Epithelial cell of esophagus (primary cell): ENCODE data around the gene PLEKHO1.
A peak's percentile ranks its signal among the peaks of the same experiment; 100 is the strongest.

Experiments used
- DNase-seq: peaks from one replicate; pipeline ENCODE4 v3.0.0; 2010; ENCODE audit warnings: low read depth
- H3K4me3 ChIP-seq: 2 replicates; pipeline ENCODE4 v1.5.1; 2011; ENCODE audit warnings: mild to moderate bottlenecking, low read length, control low read depth
- TF ChIP-seq, protein P1 (sequence below): IDR thresholded peaks from 2 replicates; pipeline ENCODE4 v1.5.1; 2011; ENCODE audit warnings: low read depth, mild to moderate bottlenecking, low read length, control low read depth, inconsistent platforms; ENCODE audit not compliant: insufficient read depth; ENCODE audit errors: missing control alignments

Gene PLEKHO1

DNA sequence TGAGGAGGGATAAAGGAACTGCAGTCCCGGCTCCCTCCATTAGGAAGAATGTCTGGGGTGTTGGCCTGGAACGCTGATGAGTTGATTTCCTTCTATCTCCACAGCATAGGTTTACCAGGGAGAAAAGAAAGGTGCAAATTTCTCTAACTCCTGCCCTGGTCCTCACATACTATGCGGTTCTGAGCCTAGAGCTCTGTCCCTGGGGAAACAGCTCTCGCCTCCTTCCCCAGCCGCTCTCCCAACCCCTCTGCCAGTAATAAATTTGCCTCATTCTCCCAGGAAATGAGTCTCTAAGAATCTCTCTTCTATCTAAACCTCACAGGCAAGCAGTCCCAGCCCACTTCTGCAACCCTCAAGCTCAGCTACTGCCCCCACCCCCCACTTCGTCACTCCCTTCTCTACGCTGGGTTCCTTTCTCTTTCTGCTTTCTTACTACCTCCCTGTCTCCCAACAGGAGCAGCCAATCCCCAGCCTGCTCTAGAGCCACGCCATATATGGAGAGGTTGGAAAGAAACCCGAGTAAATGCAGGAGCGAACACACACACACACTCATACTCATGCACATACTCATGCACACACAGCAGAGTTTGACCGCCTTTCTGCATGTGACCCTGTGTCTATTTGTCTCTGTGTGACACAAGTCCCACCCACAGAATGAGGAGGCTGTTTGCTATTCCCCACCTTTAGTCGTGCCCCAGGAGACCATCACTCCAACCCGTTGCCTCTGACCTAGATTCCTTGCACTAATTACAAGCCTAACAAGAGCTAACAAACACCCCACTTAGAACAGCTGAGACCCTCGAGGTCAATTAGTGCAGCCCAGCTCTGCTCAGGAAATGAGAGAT lies 13.4 kb downstream of the PLEKHO1 start:
- peak overlapping the region; percentile 41 for H3K4me3 ChIP-seq
- TF ChIP-seq, protein P1, sequence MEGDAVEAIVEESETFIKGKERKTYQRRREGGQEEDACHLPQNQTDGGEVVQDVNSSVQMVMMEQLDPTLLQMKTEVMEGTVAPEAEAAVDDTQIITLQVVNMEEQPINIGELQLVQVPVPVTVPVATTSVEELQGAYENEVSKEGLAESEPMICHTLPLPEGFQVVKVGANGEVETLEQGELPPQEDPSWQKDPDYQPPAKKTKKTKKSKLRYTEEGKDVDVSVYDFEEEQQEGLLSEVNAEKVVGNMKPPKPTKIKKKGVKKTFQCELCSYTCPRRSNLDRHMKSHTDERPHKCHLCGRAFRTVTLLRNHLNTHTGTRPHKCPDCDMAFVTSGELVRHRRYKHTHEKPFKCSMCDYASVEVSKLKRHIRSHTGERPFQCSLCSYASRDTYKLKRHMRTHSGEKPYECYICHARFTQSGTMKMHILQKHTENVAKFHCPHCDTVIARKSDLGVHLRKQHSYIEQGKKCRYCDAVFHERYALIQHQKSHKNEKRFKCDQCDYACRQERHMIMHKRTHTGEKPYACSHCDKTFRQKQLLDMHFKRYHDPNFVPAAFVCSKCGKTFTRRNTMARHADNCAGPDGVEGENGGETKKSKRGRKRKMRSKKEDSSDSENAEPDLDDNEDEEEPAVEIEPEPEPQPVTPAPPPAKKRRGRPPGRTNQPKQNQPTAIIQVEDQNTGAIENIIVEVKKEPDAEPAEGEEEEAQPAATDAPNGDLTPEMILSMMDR: peak; percentile 44
- peak; percentile 97 for DNase-seq

DNA sequence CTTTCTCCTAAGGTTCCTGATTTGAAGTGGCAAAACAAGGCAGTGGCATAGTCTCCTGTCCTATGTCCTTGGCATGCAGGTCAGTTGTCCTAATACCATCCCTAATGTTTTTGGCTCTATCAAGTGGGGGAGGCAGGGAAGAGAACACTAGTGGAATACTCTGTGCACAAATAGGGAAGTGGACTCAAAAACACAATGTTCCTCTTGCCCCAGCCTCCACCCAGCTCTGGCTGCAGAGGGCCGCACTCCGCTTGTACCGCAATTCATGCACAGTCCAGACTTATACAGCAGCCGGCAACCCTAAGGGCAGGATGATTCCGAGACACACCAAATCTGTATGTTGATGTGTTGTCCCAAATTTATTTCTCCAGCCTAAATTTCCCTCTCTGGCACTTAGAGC lies 14.5 kb downstream of the PLEKHO1 start:
- no peak for DNase-seq
- TF ChIP-seq, protein P1: no peak
- H3K4me3 ChIP-seq: no peak overlapping the region

DNA sequence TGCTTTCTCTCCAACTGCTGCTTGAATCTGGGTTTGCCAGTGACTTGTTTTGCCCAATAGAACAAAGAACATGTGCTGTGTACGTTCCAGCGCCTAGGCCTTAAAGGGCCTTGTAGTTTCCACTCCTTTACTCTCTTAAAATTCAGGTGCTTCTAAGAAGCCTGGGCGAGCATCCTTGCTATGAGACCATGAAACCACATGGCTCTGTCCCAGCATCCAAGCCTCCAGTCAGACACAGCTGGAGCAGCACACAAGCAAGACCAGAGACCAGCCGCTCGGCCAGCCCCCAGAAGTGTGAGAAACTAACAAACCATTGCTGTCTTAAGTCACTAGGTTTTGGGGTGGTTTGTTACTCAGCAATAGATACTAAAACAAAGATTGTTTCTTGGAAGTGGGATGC lies 15.1 kb downstream of the PLEKHO1 start:
- TF ChIP-seq, protein P1: no peak
- H3K4me3 ChIP-seq: no peak overlapping the region
- no peak for DNase-seq

DNA sequence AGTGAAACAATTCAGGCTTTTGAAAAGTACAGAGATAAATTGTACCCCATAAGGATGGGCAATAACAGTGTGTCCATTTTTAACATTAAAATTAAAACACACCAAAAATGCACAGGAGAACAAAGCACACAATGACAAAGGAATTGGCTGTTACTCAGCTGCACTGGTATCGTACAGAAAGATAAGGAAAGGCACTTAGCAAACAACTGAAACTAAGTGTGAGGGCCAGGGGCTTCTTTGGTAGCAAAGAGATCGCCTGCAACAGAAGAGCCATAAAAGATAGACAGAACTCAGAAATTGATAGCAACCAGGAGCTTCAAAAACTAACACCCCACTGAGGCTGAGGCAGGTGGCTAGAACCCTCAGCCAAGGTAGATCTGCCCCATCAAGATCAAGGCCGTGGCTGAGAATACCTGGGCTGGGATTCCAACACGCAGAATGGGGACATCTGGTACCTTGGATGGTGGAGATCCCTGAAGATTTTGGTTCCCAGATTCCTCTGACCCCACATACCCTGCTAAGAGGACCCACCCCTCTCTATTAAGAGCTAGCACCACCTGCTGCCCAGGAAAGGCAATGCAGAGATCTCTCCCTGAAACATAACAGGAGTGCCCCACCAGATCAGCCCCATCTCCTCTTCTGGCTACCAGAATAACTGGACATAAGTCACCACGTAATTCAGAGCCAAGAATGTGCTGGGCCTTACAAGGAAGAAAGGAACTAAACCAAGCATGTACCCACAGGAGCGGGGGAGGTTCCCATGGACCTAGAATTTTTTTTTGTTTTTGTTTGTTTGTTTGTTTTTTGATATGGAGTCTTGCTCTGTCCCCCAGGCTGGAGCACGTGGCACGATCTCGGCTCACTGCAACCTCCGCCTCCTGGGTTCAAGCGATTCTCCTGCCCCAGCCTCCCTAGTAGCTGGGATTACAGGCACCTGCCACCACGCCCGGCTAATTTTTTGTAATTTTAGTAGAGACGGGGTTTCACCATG lies 16.2 kb downstream of the PLEKHO1 start:
- peak; percentile 42 for DNase-seq
- no peak overlapping the region for H3K4me3 ChIP-seq
- TF ChIP-seq, protein P1: peak; percentile 77

DNA sequence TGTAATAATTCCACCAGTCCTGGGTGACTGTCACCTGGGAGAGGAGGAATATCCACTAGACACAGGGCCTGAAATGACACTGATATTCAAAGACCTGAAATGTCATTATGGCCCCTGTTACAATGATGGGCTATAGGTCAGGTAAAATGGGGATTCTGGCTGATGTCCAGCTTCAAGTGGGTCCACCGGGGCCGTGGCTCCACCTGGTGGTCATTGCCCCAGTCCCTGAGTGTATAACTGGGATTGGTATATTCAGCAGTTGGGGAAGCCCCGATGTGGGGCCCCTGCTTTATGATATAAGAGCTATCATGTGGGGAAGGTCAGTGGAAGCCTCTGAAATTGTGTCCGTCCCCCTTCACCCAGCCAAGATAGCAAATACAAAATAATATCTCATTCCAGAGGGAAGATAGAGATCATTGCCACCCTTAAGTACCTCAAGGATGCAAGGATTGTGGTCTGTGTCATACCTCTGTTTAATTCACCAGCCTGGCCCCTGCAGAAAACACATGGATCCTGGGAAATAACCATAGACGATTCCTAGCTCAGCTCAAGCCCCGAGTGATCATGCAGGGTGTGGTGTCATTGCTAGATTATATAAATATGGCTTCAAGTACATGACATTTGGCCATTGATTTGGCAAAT lies 19.4 kb downstream of the PLEKHO1 start:
- TF ChIP-seq, protein P1: peak; percentile 69
- H3K4me3 ChIP-seq: no peak overlapping the region
- DNase-seq: peak; percentile 68

DNA sequence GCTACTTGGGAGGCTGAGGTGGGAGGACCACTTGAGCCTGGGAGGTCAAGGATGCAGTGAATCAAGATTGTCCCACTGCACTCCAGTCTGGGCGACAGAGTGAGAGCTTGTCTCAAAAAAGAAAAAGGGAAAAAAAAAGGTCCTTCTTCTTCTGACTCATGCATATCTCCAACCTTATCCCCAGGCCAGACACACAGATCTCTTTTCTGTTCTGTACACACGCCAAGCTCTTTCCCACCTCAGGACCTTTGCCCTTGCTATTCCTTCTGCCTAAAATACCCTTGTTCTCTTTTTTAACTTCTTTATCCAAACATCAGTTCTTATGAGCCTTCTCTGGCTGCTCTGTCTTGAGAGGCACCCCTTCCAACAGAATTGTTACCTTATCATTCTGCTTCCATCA lies 22.1 kb downstream of the PLEKHO1 start:
- no peak overlapping the region for H3K4me3 ChIP-seq
- TF ChIP-seq, protein P1: no peak
- DNase-seq: no peak
